Rectal smooth muscle tissue (tissue), 1 donor: Measurements from ENCODE around the gene SLC22A17.
A peak's percentile ranks its signal among the peaks of the same experiment; 100 is the strongest.
"Not testable (repeated sequence)": the region's sequence is repeated elsewhere in the genome, so short reads cannot be mapped to it uniquely, and the experiment has no call there.

Experiments
- H3K27ac ChIP-seq: one replicate; pipeline ENCODE4 v1.7.0; 2013; ENCODE audit warnings: low read depth, low read length, inconsistent platforms
- H3K27me3 ChIP-seq: one replicate; pipeline ENCODE4 v1.7.0; 2013; ENCODE audit warnings: low read length; ENCODE audit not compliant: control insufficient read depth, insufficient read depth
- H3K36me3 ChIP-seq: one replicate; pipeline ENCODE4 v1.7.0; 2013; ENCODE audit warnings: low read length; ENCODE audit not compliant: control insufficient read depth, insufficient read depth
- H3K4me1 ChIP-seq: one replicate; pipeline ENCODE4 v1.7.0; 2013; ENCODE audit warnings: low read length; ENCODE audit not compliant: control insufficient read depth, insufficient read depth
- H3K4me3 ChIP-seq: one replicate; pipeline ENCODE4 v1.7.0; 2013; ENCODE audit warnings: low read length
- H3K9ac ChIP-seq: one replicate; pipeline ENCODE4 v1.7.0; 2013; ENCODE audit warnings: low read length

SLC22A17 gene

GRCh38 chr14:23344481-23344880, 8.2 kb downstream of the SLC22A17 start:
- Histone ChIP-seq H3K4me3 (no peak overlapping the region), H3K27me3 (no peaks in the 10 kb centered on the region), H3K4me1 (no peaks in the 10 kb centered on the region), H3K9ac (no peak overlapping the region), H3K36me3 (no peaks in the 10 kb centered on the region), H3K27ac (no peak overlapping the region)

- H3K4me1 ChIP-seq: no peaks in the 10 kb centered on the region
- H3K27me3 ChIP-seq: no peaks in the 10 kb centered on the region
- no peaks in the 10 kb centered on the region for H3K36me3 ChIP-seq
- H3K27ac ChIP-seq: no peak overlapping the region
- no peak overlapping the region for H3K4me3 ChIP-seq
- no peak overlapping the region for H3K9ac ChIP-seq
Observed at GRCh38 chr14:23339506-23340268, 13.0 kb downstream of the SLC22A17 start.

- Histone ChIP-seq H3K36me3 (no peaks in the 10 kb centered on the region), H3K27me3 (no peaks in the 10 kb centered on the region), H3K4me3 (no peak overlapping the region), H3K4me1 (no peaks in the 10 kb centered on the region), H3K9ac (no peak overlapping the region), H3K27ac (no peak overlapping the region)
Observed at GRCh38 chr14:23335623-23336022, 17.1 kb downstream of the SLC22A17 start.

GRCh38 chr14:23327947-23328744, 24.5 kb downstream of the SLC22A17 start:
- no peaks in the 10 kb centered on the region for H3K27me3 ChIP-seq
- no peak overlapping the region for H3K9ac ChIP-seq
- no peaks in the 10 kb centered on the region for H3K4me1 ChIP-seq
- no peak overlapping the region for H3K4me3 ChIP-seq
- H3K36me3 ChIP-seq: peaks cover 12% of the 10 kb centered on the region
- no peak overlapping the region for H3K27ac ChIP-seq

- Histone ChIP-seq H3K9ac (no peak overlapping the region), H3K4me1 (peaks cover 7% of the 10 kb centered on the region), H3K27me3 (no peaks in the 10 kb centered on the region), H3K4me3 (no peak overlapping the region), H3K36me3 (peaks cover 12% of the 10 kb centered on the region), H3K27ac (no peak overlapping the region)
Observed at GRCh38 chr14:23326491-23327332, 26.0 kb downstream of the SLC22A17 start.

GRCh38 chr14:23325746-23326145, 26.9 kb downstream of the SLC22A17 start:
- not testable (repeated sequence) for H3K9ac ChIP-seq, H3K27me3 ChIP-seq, H3K27ac ChIP-seq, H3K4me1 ChIP-seq, H3K4me3 ChIP-seq
- H3K36me3 ChIP-seq: peaks cover 12% of the 10 kb centered on the region

- no peak overlapping the region for H3K9ac ChIP-seq
- no peak overlapping the region for H3K27ac ChIP-seq
- peaks cover 12% of the 10 kb centered on the region for H3K4me1 ChIP-seq
- no peak overlapping the region for H3K4me3 ChIP-seq
- H3K36me3 ChIP-seq: peaks cover 12% of the 10 kb centered on the region
- no peaks in the 10 kb centered on the region for H3K27me3 ChIP-seq
Observed at GRCh38 chr14:23324993-23325392, 27.7 kb downstream of the SLC22A17 start.

- Histone ChIP-seq H3K36me3 (peaks cover 12% of the 10 kb centered on the region), H3K4me1 (peaks cover 12% of the 10 kb centered on the region), H3K27ac (no peak overlapping the region), H3K4me3 (no peak overlapping the region), H3K9ac (no peak overlapping the region), H3K27me3 (no peaks in the 10 kb centered on the region)
Observed at GRCh38 chr14:23324455-23324846, 28.2 kb downstream of the SLC22A17 start.

GRCh38 chr14:23323838-23324454, 28.7 kb downstream of the SLC22A17 start:
- Histone ChIP-seq H3K4me3 (no peak overlapping the region), H3K9ac (no peak overlapping the region), H3K27ac (no peak overlapping the region), H3K4me1 (peaks cover 12% of the 10 kb centered on the region), H3K27me3 (no peaks in the 10 kb centered on the region), H3K36me3 (peaks cover 12% of the 10 kb centered on the region)

- H3K36me3 ChIP-seq: peaks cover 12% of the 10 kb centered on the region
- peak overlapping the region; percentile 61 for H3K9ac ChIP-seq
- H3K4me1 ChIP-seq: peaks cover 12% of the 10 kb centered on the region
- H3K27me3 ChIP-seq: no peaks in the 10 kb centered on the region
- peak overlapping the region; percentile 92 for H3K4me3 ChIP-seq
- no peak overlapping the region for H3K27ac ChIP-seq
Observed at GRCh38 chr14:23322568-23323517, 29.8 kb downstream of the SLC22A17 start.
